WTC11 (cell line): ENCODE data around the gene KLHL29. TPM values are rescaled to one million over a fixed set of nuclear protein-coding genes. Genes with fewer than 3 reads are reported as not detected.

Experiments used
- ATAC-seq: fragments of 200-7000 bp; cut with Tn5 transposase; 2 replicates; pipeline ENCODE4 v1.10.0; 2021; ENCODE audit warnings: mild to moderate bottlenecking, moderate library complexity
- CTCF ChIA-PET: fragments of 300-600 bp; sonication (Branson Sonifier 250); formaldehyde crosslinking; loops from one replicate; lab custom pipeline; 2021; ENCODE audit warnings: antibody characterized with exemption; lab: Charles Lee
- POLR2A ChIA-PET: fragments of 350-600 bp; sonication (Branson Sonifier 250); formaldehyde crosslinking; loops from one replicate; lab custom pipeline; 2021; ENCODE audit warnings: antibody characterized with exemption; lab: Charles Lee
- DNase-seq: peaks from one replicate; pipeline ENCODE4 v3.0.0; 2021; ENCODE audit warnings: low spot score
- H3K27ac Mint-ChIP-seq: 2 replicates; pipeline ENCODE4 v1.8.0; 2021; ENCODE audit warnings: mixed read lengths
- H3K27me3 Mint-ChIP-seq: 2 replicates; pipeline ENCODE4 v1.8.0; 2021; ENCODE audit warnings: low read depth, mild to moderate bottlenecking, moderate library complexity, mixed read lengths
- H3K36me3 Mint-ChIP-seq: 2 replicates; pipeline ENCODE4 v1.8.0; 2021; ENCODE audit warnings: mixed read lengths
- H3K4me1 Mint-ChIP-seq: 2 replicates; pipeline ENCODE4 v1.8.0; 2022; ENCODE audit warnings: mixed read lengths
- H3K4me3 Mint-ChIP-seq: 2 replicates; pipeline ENCODE4 v1.8.0; 2021; ENCODE audit warnings: mild to moderate bottlenecking, moderate library complexity, mixed read lengths
- H3K9me3 Mint-ChIP-seq: 2 replicates; pipeline ENCODE4 v1.8.0; 2021; ENCODE audit warnings: mixed read lengths
- CBFB ChIP-seq: sonication (generic); formaldehyde crosslinking; IDR thresholded peaks from 2 replicates; pipeline ENCODE4 v1.8.1; 2022; ENCODE audit warnings: mild to moderate bottlenecking, low read depth, missing genetic modification reagents
- FOXP1 ChIP-seq: sonication (generic); formaldehyde crosslinking; IDR thresholded peaks from 2 replicates; pipeline ENCODE4 v1.8.0; 2022; ENCODE audit warnings: missing genetic modification reagents, mild to moderate bottlenecking, moderate library complexity, borderline replicate concordance
- FOXP4 ChIP-seq: sonication (generic); formaldehyde crosslinking; IDR thresholded peaks from 2 replicates; pipeline ENCODE4 v1.8.0; 2022; ENCODE audit warnings: mild to moderate bottlenecking, missing genetic modification reagents
- MXD4 ChIP-seq: fragments of 250-450 bp; sonication (Bioruptor Pico); IDR thresholded peaks from 2 replicates; pipeline ENCODE4 v1.8.0; 2021; ENCODE audit warnings: mild to moderate bottlenecking, moderate library complexity, borderline replicate concordance
- MYBL2 ChIP-seq: sonication (generic); formaldehyde crosslinking; IDR thresholded peaks from 2 replicates; pipeline ENCODE4 v1.8.1; 2023; ENCODE audit warnings: mild to moderate bottlenecking, moderate library complexity, missing genetic modification reagents
- SMAD3 ChIP-seq: sonication (generic); formaldehyde crosslinking; IDR thresholded peaks from 2 replicates; pipeline ENCODE4 v1.8.0; 2022; ENCODE audit warnings: missing genetic modification reagents, mild to moderate bottlenecking, borderline replicate concordance
- STAT6 ChIP-seq: sonication (generic); formaldehyde crosslinking; conservative IDR thresholded peaks from 2 replicates; pipeline ENCODE4 v1.8.1; 2023; ENCODE audit warnings: mild to moderate bottlenecking, low read depth, missing genetic modification reagents, moderate library complexity
- USF1 ChIP-seq: sonication (generic); formaldehyde crosslinking; IDR thresholded peaks from 2 replicates; pipeline ENCODE4 v1.8.0; 2022; ENCODE audit warnings: mild to moderate bottlenecking, missing genetic modification reagents
- ZNF138 ChIP-seq: sonication (generic); formaldehyde crosslinking; conservative IDR thresholded peaks from 2 replicates; pipeline ENCODE4 v1.8.1; 2022; ENCODE audit warnings: mild to moderate bottlenecking, moderate library complexity, missing genetic modification reagents
- total RNA-seq: library from RNA; stranded (reverse); gene quantifications from 3 replicates; pipeline ENCODE4 v1.2.3, GENCODE V29; 2021
- TF ChIP-seq, protein P1 (sequence below): sonication (generic); formaldehyde crosslinking; IDR thresholded peaks from 2 replicates; pipeline ENCODE4 v1.8.0; 2023; ENCODE audit warnings: mild to moderate bottlenecking, missing genetic modification reagents
- TF ChIP-seq, protein P2 (sequence below): sonication (generic); formaldehyde crosslinking; IDR thresholded peaks from 2 replicates; pipeline ENCODE4 v1.8.1; 2022; ENCODE audit warnings: low read depth, missing genetic modification reagents, borderline replicate concordance
- TF ChIP-seq, protein P3 (sequence below): sonication (generic); formaldehyde crosslinking; IDR thresholded peaks from 2 replicates; pipeline ENCODE4 v1.8.1; 2023; ENCODE audit warnings: mild to moderate bottlenecking, missing genetic modification reagents, borderline replicate concordance

KLHL29 gene
- total RNA-seq, 1 experiment from 2014 or later: 7.1 TPM

DNA sequence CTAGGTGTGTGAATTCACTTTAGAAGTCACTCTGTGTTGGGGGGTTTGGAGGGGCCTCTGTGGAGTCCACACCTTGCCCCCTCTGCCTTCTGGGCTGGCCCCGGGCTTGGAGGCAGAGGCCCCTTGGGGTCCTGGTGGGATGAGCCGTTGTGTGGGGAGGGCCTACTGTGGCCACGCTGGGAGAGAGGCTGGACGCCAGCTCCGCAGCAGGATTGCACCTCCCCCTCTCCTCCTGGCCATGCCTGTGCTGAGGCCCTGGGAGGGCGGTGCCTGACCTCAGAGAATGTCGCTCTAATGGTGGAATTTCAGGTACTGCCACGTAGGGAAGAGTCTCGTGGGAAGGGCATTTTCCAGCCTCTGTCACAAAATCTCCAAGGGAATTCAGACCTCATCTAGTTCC is 304.9 kb downstream of the KLHL29 start:
- CTCF ChIA-PET: no interaction called here
- TF ChIP-seq, protein P1, sequence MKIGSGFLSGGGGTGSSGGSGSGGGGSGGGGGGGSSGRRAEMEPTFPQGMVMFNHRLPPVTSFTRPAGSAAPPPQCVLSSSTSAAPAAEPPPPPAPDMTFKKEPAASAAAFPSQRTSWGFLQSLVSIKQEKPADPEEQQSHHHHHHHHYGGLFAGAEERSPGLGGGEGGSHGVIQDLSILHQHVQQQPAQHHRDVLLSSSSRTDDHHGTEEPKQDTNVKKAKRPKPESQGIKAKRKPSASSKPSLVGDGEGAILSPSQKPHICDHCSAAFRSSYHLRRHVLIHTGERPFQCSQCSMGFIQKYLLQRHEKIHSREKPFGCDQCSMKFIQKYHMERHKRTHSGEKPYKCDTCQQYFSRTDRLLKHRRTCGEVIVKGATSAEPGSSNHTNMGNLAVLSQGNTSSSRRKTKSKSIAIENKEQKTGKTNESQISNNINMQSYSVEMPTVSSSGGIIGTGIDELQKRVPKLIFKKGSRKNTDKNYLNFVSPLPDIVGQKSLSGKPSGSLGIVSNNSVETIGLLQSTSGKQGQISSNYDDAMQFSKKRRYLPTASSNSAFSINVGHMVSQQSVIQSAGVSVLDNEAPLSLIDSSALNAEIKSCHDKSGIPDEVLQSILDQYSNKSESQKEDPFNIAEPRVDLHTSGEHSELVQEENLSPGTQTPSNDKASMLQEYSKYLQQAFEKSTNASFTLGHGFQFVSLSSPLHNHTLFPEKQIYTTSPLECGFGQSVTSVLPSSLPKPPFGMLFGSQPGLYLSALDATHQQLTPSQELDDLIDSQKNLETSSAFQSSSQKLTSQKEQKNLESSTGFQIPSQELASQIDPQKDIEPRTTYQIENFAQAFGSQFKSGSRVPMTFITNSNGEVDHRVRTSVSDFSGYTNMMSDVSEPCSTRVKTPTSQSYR (CRISPR knock-in tag): peak; percentile 60; the same call in 1 of the 2 replicates
- no peak for TF ChIP-seq FOXP1 (CRISPR knock-in tag)
- ATAC-seq: peak; percentile 69
- DNase-seq: peak; percentile 34
- POLR2A ChIA-PET: no interaction called here
- H3K27me3 Mint-ChIP-seq: no peaks in the 10 kb centered on the region
- H3K4me3 Mint-ChIP-seq: no peak overlapping the region
- H3K9me3 Mint-ChIP-seq: no peaks in the 10 kb centered on the region
- no peaks in the 10 kb centered on the region; the same call in none of the 2 replicates for H3K36me3 Mint-ChIP-seq
- no peak overlapping the region for H3K27ac Mint-ChIP-seq
- peaks cover 12% of the 10 kb centered on the region for H3K4me1 Mint-ChIP-seq

- TF ChIP-seq SMAD3 (no peak), ZNF138 (CRISPR knock-in tag) (no peak), MXD4 (CRISPR knock-in tag) (no peak), CBFB (CRISPR knock-in tag) (no peak), STAT6 (CRISPR knock-in tag) (no peak)
- TF ChIP-seq, protein P2, sequence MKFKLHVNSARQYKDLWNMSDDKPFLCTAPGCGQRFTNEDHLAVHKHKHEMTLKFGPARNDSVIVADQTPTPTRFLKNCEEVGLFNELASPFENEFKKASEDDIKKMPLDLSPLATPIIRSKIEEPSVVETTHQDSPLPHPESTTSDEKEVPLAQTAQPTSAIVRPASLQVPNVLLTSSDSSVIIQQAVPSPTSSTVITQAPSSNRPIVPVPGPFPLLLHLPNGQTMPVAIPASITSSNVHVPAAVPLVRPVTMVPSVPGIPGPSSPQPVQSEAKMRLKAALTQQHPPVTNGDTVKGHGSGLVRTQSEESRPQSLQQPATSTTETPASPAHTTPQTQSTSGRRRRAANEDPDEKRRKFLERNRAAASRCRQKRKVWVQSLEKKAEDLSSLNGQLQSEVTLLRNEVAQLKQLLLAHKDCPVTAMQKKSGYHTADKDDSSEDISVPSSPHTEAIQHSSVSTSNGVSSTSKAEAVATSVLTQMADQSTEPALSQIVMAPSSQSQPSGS (CRISPR knock-in tag): no peak
- TF ChIP-seq, protein P3, sequence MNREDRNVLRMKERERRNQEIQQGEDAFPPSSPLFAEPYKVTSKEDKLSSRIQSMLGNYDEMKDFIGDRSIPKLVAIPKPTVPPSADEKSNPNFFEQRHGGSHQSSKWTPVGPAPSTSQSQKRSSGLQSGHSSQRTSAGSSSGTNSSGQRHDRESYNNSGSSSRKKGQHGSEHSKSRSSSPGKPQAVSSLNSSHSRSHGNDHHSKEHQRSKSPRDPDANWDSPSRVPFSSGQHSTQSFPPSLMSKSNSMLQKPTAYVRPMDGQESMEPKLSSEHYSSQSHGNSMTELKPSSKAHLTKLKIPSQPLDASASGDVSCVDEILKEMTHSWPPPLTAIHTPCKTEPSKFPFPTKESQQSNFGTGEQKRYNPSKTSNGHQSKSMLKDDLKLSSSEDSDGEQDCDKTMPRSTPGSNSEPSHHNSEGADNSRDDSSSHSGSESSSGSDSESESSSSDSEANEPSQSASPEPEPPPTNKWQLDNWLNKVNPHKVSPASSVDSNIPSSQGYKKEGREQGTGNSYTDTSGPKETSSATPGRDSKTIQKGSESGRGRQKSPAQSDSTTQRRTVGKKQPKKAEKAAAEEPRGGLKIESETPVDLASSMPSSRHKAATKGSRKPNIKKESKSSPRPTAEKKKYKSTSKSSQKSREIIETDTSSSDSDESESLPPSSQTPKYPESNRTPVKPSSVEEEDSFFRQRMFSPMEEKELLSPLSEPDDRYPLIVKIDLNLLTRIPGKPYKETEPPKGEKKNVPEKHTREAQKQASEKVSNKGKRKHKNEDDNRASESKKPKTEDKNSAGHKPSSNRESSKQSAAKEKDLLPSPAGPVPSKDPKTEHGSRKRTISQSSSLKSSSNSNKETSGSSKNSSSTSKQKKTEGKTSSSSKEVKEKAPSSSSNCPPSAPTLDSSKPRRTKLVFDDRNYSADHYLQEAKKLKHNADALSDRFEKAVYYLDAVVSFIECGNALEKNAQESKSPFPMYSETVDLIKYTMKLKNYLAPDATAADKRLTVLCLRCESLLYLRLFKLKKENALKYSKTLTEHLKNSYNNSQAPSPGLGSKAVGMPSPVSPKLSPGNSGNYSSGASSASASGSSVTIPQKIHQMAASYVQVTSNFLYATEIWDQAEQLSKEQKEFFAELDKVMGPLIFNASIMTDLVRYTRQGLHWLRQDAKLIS: no peak
- ChIA-PET POLR2A (no interaction called here), CTCF (no interaction called here)
- Mint-ChIP-seq H3K27me3 (no peaks in the 10 kb centered on the region), H3K4me1 (peaks cover 8% of the 10 kb centered on the region), H3K9me3 (no peaks in the 10 kb centered on the region), H3K4me3 (no peak overlapping the region), H3K27ac (no peak overlapping the region), H3K36me3 (no peaks in the 10 kb centered on the region; the same call in none of the 2 replicates)
- no peak for ATAC-seq
- no peak for DNase-seq
Measured at GRCh38 chr2:23690421-23691105, 305.6 kb downstream of the KLHL29 start.

DNA sequence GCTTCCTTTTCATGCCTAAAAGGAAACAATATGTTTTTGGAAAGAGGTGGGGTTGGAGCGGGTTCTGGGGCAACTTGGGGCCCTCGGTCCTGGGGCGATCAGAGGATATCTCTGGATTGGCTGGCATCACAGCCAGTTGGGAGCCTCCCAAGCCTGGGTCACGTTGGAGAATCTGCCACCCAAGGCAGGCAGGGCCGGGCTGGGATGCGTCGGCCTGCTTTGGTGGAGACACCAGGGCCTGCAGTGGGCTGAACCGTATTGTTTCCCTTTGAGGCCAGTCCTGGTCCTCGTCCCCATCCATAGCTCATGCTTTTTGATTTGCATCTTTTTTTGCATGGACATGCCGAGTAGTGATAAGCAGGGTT is 306.1 kb downstream of the KLHL29 start:
- Mint-ChIP-seq H3K27ac (no peak overlapping the region), H3K36me3 (no peaks in the 10 kb centered on the region; the same call in 1 of the 2 replicates), H3K4me1 (peaks cover 8% of the 10 kb centered on the region), H3K9me3 (no peaks in the 10 kb centered on the region), H3K27me3 (no peaks in the 10 kb centered on the region), H3K4me3 (no peak overlapping the region)
- no peak for DNase-seq
- POLR2A ChIA-PET: no interaction called here
- CTCF ChIA-PET: no interaction called here
- TF ChIP-seq FOXP4 (CRISPR knock-in tag) (no peak), MYBL2 (CRISPR knock-in tag) (no peak), USF1 (no peak)
- ATAC-seq: no peak
